HCT116 (cell line): Measurements from ENCODE around the gene ECM1. TPM values are rescaled to one million over a fixed set of nuclear protein-coding genes. Genes with fewer than 3 reads are reported as not detected.

ENCODE experiments used
- ATAC-seq: fragments of 200-7000 bp; cut with Tn5 transposase; 2 replicates; pipeline ENCODE4 v1.9.1; 2020; ENCODE audit warnings: mild to moderate bottlenecking, moderate library complexity
- BruUV-seq: library from RNA; stranded (reverse); fragments of 400-500 nt; replicated peaks from 2 replicates; lab custom pipeline; 2021; lab: Mats Ljungman, UMichigan
- CTCF ChIA-PET: fragments of 300-600 bp; sonication (Branson Sonifier 250); formaldehyde crosslinking; loops from one replicate; lab custom pipeline; 2021; ENCODE audit warnings: antibody characterized with exemption; lab: Charles Lee
- POLR2A ChIA-PET: fragments of 300-600, 350-600 bp; sonication (Branson Sonifier 250); formaldehyde crosslinking; loops from one replicate; lab custom pipeline; 2021; ENCODE audit warnings: antibody characterized with exemption; lab: Charles Lee
- RAD21 ChIA-PET, 2 experiments: fragments of 300-600 bp; sonication (Branson Sonifier 250); formaldehyde crosslinking; loops; one replicate each; lab custom pipeline; 2023; ENCODE audit warnings: low total read pairs in 2 of 2; ENCODE audit not compliant: uncharacterized antibody in 2 of 2, unreplicated experiment in 2 of 2, low non-redundant PET in 1 of 2; lab: Charles Lee
- DNase-seq: peaks from one replicate; pipeline ENCODE4 v3.0.0-alpha.2; 2010; ENCODE audit warnings: low read depth, low spot score
- H2AFZ ChIP-seq: fragments of 200-600 bp; shearing (Covaris generic), sonication (generic); 2 replicates; pipeline ENCODE4 v1.6.1; 2017; ENCODE audit warnings: low read depth, mixed run types, mixed read lengths, antibody characterized with exemption, low read length; ENCODE audit not compliant: poor library complexity, severe bottlenecking
- H3K27ac ChIP-seq: 2 replicates; pipeline ENCODE4 v1.5.1; 2012; ENCODE audit warnings: low read depth, low read length
- H3K27me3 ChIP-seq: fragments of 200-600 bp; sonication (generic); 2 replicates; pipeline ENCODE4 v1.6.1; 2016; ENCODE audit warnings: mixed run types, low read length, mixed read lengths; ENCODE audit not compliant: insufficient read depth
- H3K36me3 ChIP-seq, 2 experiments: fragments of 200-500 bp in 1 of 2; fragments of 200-600 bp in 1 of 2; sonication (Bioruptor generic) in 1 of 2; sonication (generic) in 1 of 2; 2 replicates each; pipeline versions ENCODE4 v1.5.1 to v1.6.1; 2014 to 2016; ENCODE audit warnings: low read length in 2 of 2, inconsistent platforms in 1 of 2, mixed read lengths in 1 of 2, mixed run types in 1 of 2; ENCODE audit not compliant: insufficient read depth in 2 of 2, control insufficient read depth in 1 of 2
- H3K4me1 ChIP-seq, 2 experiments: fragments of 200-600 bp in 1 of 2; sonication (generic) in 1 of 2; 2 replicates each; pipeline versions ENCODE4 v1.5.1 to v1.6.1; 2012 to 2017; ENCODE audit warnings: low read length in 2 of 2, inconsistent platforms in 1 of 2, mild to moderate bottlenecking in 1 of 2, mixed read lengths in 1 of 2, mixed run types in 1 of 2, moderate library complexity in 1 of 2; ENCODE audit not compliant: insufficient read depth in 2 of 2, control insufficient read depth in 1 of 2
- H3K4me2 ChIP-seq: fragments of 200-600 bp; sonication (generic); 2 replicates; pipeline ENCODE4 v1.6.1; 2017; ENCODE audit warnings: mixed run types, low read length, mixed read lengths
- H3K4me3 ChIP-seq, 2 experiments: fragments of 200-600 bp in 1 of 2; sonication (generic) in 1 of 2; replicated peaks in 1 of 2; 2 replicates each; pipeline ENCODE4 v1.5.1; 2011 to 2016; ENCODE audit warnings: low read length in 2 of 2, control low read depth in 1 of 2, low read depth in 1 of 2, mild to moderate bottlenecking in 1 of 2, mixed read lengths in 1 of 2, mixed run types in 1 of 2
- H3K79me2 ChIP-seq: fragments of 200-600 bp; sonication (generic); 2 replicates; pipeline ENCODE4 v1.6.1; 2017; ENCODE audit warnings: mild to moderate bottlenecking, mixed run types, low read length, moderate library complexity, mixed read lengths; ENCODE audit not compliant: insufficient read depth
- H3K9ac ChIP-seq: fragments of 200-600 bp; sonication (generic); 2 replicates; pipeline ENCODE4 v1.6.1; 2016; ENCODE audit warnings: low read length, mixed read lengths
- H3K9me2 ChIP-seq: fragments of 200-600 bp; sonication (generic), shearing (Covaris generic); 2 replicates; pipeline ENCODE4 v1.6.1; 2017; ENCODE audit warnings: mixed run types, mild to moderate bottlenecking, moderate library complexity; ENCODE audit not compliant: insufficient read depth
- H3K9me3 ChIP-seq, 2 experiments: fragments of 200-500 bp in 1 of 2; fragments of 200-600 bp in 1 of 2; sonication (Bioruptor generic) in 1 of 2; sonication (generic) in 1 of 2; 2 replicates each; pipeline ENCODE4 v1.6.1; 2014 to 2017; ENCODE audit warnings: low read length in 2 of 2, mixed read lengths in 2 of 2, inconsistent platforms in 1 of 2, low read depth in 1 of 2, mild to moderate bottlenecking in 1 of 2, mixed run types in 1 of 2, moderate library complexity in 1 of 2; ENCODE audit not compliant: control insufficient read depth in 1 of 2, insufficient read depth in 1 of 2
- H4K20me1 ChIP-seq: fragments of 200-600 bp; sonication (generic), shearing (Covaris generic); 2 replicates; pipeline ENCODE4 v1.6.1; 2017; ENCODE audit warnings: mixed run types, mild to moderate bottlenecking, moderate library complexity; ENCODE audit not compliant: insufficient read depth
- CBX3 ChIP-seq: IDR thresholded peaks from 2 replicates; pipeline ENCODE4 v1.6.1; 2012; ENCODE audit warnings: low read depth
- CEBPB ChIP-seq: IDR thresholded peaks from 2 replicates; pipeline ENCODE4 v1.6.1; 2012; ENCODE audit warnings: low read depth
- EGR1 ChIP-seq: IDR thresholded peaks from 2 replicates; pipeline ENCODE4 v1.6.1; 2012; ENCODE audit warnings: low read depth
- ELF1 ChIP-seq: IDR thresholded peaks from 2 replicates; pipeline ENCODE4 v1.6.1; 2012; ENCODE audit warnings: low read depth, borderline replicate concordance
- EZH2 ChIP-seq: fragments of 200-600 bp; sonication (generic); IDR thresholded peaks from 2 replicates; pipeline ENCODE4 v1.6.1; 2017; ENCODE audit warnings: antibody characterized with exemption, mixed run types
- FOSL1 ChIP-seq: IDR thresholded peaks from 2 replicates; pipeline ENCODE4 v1.6.1; 2012; ENCODE audit warnings: low read depth
- JUND ChIP-seq: IDR thresholded peaks from 2 replicates; pipeline ENCODE4 v1.6.1; 2012
- POLR2A ChIP-seq: IDR thresholded peaks from 2 replicates; pipeline ENCODE4 v1.7.0; 2011; ENCODE audit warnings: borderline replicate concordance; ENCODE audit not compliant: insufficient read depth, insufficient read length; ENCODE audit errors: extremely low read depth
- POLR2AphosphoS5 ChIP-seq: IDR thresholded peaks from 2 replicates; pipeline ENCODE4 v1.6.1; 2011; ENCODE audit warnings: mild to moderate bottlenecking, low read depth, low read length, moderate library complexity
- RAD21 ChIP-seq: IDR thresholded peaks from 2 replicates; pipeline ENCODE4 v1.6.1; 2012; ENCODE audit warnings: low read depth, mild to moderate bottlenecking
- SIN3A ChIP-seq: IDR thresholded peaks from 2 replicates; pipeline ENCODE4 v1.6.1; 2012; ENCODE audit warnings: low read depth
- SRF ChIP-seq: IDR thresholded peaks from 2 replicates; pipeline ENCODE4 v1.6.1; 2012; ENCODE audit warnings: low read depth
- YY1 ChIP-seq: IDR thresholded peaks from 2 replicates; pipeline ENCODE4 v1.6.1; 2011; ENCODE audit warnings: low read length, low read depth, moderate library complexity, mild to moderate bottlenecking; ENCODE audit not compliant: insufficient replicate concordance; ENCODE audit errors: extremely low read depth
- ZFX ChIP-seq: fragments of 450-650 bp; IDR thresholded peaks from 2 replicates; pipeline ENCODE4 v1.6.1; 2017
- ZNF274 ChIP-seq: fragments of 200-500 bp; sonication (Bioruptor generic); IDR thresholded peaks from 2 replicates; pipeline ENCODE4 v1.6.1; 2014; ENCODE audit warnings: mild to moderate bottlenecking, low read depth, low read length, inconsistent platforms
- intact Hi-C: fragments of 100-400 bp; cut with micrococcal nuclease; formaldehyde crosslinking; loops from 2 replicates; pipeline ENCODE4 v1.10.0; 2022
- total RNA-seq: library from RNA; stranded (reverse); gene quantifications from one replicate; pipeline ENCODE4 v1.2.1, GENCODE V29; 2021; ENCODE audit not compliant: unreplicated experiment
- TF ChIP-seq, protein P1 (sequence below): IDR thresholded peaks from 2 replicates; pipeline ENCODE4 v1.6.1; 2011; ENCODE audit warnings: mild to moderate bottlenecking, low read length, moderate library complexity; ENCODE audit not compliant: insufficient replicate concordance; ENCODE audit errors: extremely low read depth
- TF ChIP-seq, protein P2 (sequence below): IDR thresholded peaks from 2 replicates; pipeline ENCODE4 v1.6.1; 2012; ENCODE audit warnings: low read depth
- TF ChIP-seq, protein P3 (sequence below): IDR thresholded peaks from 2 replicates; pipeline ENCODE4 v1.6.1; 2012
- TF ChIP-seq, protein P4 (sequence below): IDR thresholded peaks from 2 replicates; pipeline ENCODE4 v1.6.1; 2012

ECM1 gene
- total RNA-seq, 1 experiment from 2014 or later, result 2.0 TPM

DNA sequence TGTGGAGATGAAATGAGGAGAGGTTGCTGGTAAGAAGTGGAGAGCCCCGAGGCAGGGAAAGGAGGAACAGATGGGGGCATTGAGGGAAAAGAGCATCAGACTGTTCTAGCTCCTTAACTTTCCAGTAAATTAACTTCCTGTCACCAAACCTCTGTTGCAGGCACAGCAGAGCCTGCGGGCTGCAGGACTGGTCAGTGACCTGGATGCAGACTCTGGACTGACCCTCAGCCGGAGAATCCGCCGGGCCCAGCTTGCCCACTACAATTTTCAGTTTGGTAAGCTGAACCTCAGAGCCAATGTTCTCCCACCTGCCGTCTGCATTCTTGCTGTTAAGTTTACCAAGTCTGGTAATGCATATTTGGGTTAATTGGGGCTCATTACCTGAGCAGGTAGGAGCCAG, 2.5 kb upstream of the ECM1 start:
- no peaks in the 10 kb centered on the region for H3K9me2 ChIP-seq
- ChIA-PET RAD21 (no interaction called here), CTCF (interaction anchor here (1.2 kb wide), 1 partner anchor 27 kb away, joined by 3 read pairs; no protein-coding TSS in a partner anchor), POLR2A (no interaction called here)
- H4K20me1 ChIP-seq, result no peaks in the 10 kb centered on the region
- no peak for DNase-seq
- H3K4me2 ChIP-seq, result no peak overlapping the region
- no peak overlapping the region for H2AFZ ChIP-seq
- H3K9me3 ChIP-seq, result no peaks in the 10 kb centered on the region
- TF ChIP-seq POLR2AphosphoS5 (no peak), ZFX (no peak), POLR2A (no peak), CEBPB (no peak), CBX3 (no peak), SRF (no peak), RAD21 (no peak), JUND (no peak), EGR1 (no peak), SIN3A (no peak), ELF1 (no peak), ZNF274 (no peak), EZH2 (no peak), YY1 (no peak), FOSL1 (no peak)
- TF ChIP-seq, protein P1, sequence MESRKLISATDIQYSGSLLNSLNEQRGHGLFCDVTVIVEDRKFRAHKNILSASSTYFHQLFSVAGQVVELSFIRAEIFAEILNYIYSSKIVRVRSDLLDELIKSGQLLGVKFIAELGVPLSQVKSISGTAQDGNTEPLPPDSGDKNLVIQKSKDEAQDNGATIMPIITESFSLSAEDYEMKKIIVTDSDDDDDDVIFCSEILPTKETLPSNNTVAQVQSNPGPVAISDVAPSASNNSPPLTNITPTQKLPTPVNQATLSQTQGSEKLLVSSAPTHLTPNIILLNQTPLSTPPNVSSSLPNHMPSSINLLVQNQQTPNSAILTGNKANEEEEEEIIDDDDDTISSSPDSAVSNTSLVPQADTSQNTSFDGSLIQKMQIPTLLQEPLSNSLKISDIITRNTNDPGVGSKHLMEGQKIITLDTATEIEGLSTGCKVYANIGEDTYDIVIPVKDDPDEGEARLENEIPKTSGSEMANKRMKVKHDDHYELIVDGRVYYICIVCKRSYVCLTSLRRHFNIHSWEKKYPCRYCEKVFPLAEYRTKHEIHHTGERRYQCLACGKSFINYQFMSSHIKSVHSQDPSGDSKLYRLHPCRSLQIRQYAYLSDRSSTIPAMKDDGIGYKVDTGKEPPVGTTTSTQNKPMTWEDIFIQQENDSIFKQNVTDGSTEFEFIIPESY, result no peak
- TF ChIP-seq, protein P2, sequence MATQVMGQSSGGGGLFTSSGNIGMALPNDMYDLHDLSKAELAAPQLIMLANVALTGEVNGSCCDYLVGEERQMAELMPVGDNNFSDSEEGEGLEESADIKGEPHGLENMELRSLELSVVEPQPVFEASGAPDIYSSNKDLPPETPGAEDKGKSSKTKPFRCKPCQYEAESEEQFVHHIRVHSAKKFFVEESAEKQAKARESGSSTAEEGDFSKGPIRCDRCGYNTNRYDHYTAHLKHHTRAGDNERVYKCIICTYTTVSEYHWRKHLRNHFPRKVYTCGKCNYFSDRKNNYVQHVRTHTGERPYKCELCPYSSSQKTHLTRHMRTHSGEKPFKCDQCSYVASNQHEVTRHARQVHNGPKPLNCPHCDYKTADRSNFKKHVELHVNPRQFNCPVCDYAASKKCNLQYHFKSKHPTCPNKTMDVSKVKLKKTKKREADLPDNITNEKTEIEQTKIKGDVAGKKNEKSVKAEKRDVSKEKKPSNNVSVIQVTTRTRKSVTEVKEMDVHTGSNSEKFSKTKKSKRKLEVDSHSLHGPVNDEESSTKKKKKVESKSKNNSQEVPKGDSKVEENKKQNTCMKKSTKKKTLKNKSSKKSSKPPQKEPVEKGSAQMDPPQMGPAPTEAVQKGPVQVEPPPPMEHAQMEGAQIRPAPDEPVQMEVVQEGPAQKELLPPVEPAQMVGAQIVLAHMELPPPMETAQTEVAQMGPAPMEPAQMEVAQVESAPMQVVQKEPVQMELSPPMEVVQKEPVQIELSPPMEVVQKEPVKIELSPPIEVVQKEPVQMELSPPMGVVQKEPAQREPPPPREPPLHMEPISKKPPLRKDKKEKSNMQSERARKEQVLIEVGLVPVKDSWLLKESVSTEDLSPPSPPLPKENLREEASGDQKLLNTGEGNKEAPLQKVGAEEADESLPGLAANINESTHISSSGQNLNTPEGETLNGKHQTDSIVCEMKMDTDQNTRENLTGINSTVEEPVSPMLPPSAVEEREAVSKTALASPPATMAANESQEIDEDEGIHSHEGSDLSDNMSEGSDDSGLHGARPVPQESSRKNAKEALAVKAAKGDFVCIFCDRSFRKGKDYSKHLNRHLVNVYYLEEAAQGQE, result no peak
- TF ChIP-seq, protein P3, sequence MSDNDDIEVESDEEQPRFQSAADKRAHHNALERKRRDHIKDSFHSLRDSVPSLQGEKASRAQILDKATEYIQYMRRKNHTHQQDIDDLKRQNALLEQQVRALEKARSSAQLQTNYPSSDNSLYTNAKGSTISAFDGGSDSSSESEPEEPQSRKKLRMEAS, result no peak
- TF ChIP-seq, protein P4, sequence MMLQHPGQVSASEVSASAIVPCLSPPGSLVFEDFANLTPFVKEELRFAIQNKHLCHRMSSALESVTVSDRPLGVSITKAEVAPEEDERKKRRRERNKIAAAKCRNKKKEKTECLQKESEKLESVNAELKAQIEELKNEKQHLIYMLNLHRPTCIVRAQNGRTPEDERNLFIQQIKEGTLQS, result no peak
- H3K4me3 ChIP-seq, result no peak overlapping the region
- H3K36me3 ChIP-seq, result peaks cover 12 to 22% of the 10 kb centered on the region in 2 experiments; a peak in 3 of 4 replicates
- H3K27me3 ChIP-seq, result no peaks in the 10 kb centered on the region
- H3K9ac ChIP-seq, result no peak overlapping the region
- no peak overlapping the region for H3K27ac ChIP-seq
- BruUV-seq, result no TSS peak
- intact Hi-C loops, result no loop called here
- peaks cover 9 to 12% of the 10 kb centered on the region in 2 experiments for H3K4me1 ChIP-seq
- no peaks in the 10 kb centered on the region for H3K79me2 ChIP-seq
- ATAC-seq, result no peak
